BLaER1 (cell line): Measurements from ENCODE around the gene RSRC1.

Experiments used
- H3K27ac ChIP-seq: shearing (Covaris generic); formaldehyde crosslinking; 2 replicates; pipeline ENCODE4 v1.8.1; 2022
- H3K27me3 ChIP-seq: shearing (Covaris generic); formaldehyde crosslinking; 2 replicates; pipeline ENCODE4 v1.8.1; 2022
- H3K36me3 ChIP-seq: shearing (Covaris generic); formaldehyde crosslinking; 2 replicates; pipeline ENCODE4 v1.8.1; 2022
- H3K4me1 ChIP-seq: shearing (Covaris generic); formaldehyde crosslinking; 2 replicates; pipeline ENCODE4 v1.8.1; 2022
- H3K4me2 ChIP-seq: shearing (Covaris generic); formaldehyde crosslinking; 2 replicates; pipeline ENCODE4 v1.8.1; 2022
- H3K4me3 ChIP-seq: shearing (Covaris generic); formaldehyde crosslinking; 2 replicates; pipeline ENCODE4 v1.8.1; 2022
- H3K9ac ChIP-seq: shearing (Covaris generic); formaldehyde crosslinking; 2 replicates; pipeline ENCODE4 v1.8.1; 2022
- H3K9me3 ChIP-seq: shearing (Covaris generic); formaldehyde crosslinking; 2 replicates; pipeline ENCODE4 v1.8.1; 2022
- H4K20me1 ChIP-seq: shearing (Covaris generic); formaldehyde crosslinking; 2 replicates; pipeline ENCODE4 v1.8.1; 2022
- Cebpa-rat ChIP-seq: shearing (Covaris generic); IDR thresholded peaks from 2 replicates; pipeline ENCODE4 v1.8.1; 2022

Gene RSRC1

GRCh38 chr3:158165730-158166129 lies 55.8 kb downstream of the RSRC1 start:
- Histone ChIP-seq H3K4me3 (no peak overlapping the region), H3K4me1 (no peaks in the 10 kb centered on the region; the same call in 1 of the 2 replicates), H3K36me3 (peaks cover 10% of the 10 kb centered on the region), H3K9ac (no peak overlapping the region), H3K4me2 (no peak overlapping the region), H3K27me3 (no peaks in the 10 kb centered on the region), H3K27ac (no peak overlapping the region), H4K20me1 (no peaks in the 10 kb centered on the region), H3K9me3 (no peaks in the 10 kb centered on the region)
- no peak for TF ChIP-seq Cebpa-rat

- Histone ChIP-seq H3K4me2 (no peak overlapping the region), H3K4me1 (no peaks in the 10 kb centered on the region; the same call in 1 of the 2 replicates), H4K20me1 (no peaks in the 10 kb centered on the region), H3K36me3 (peaks cover 8% of the 10 kb centered on the region), H3K9ac (no peak overlapping the region), H3K27ac (no peak overlapping the region), H3K9me3 (no peaks in the 10 kb centered on the region), H3K27me3 (no peaks in the 10 kb centered on the region), H3K4me3 (no peak overlapping the region)
- no peak for TF ChIP-seq Cebpa-rat
Observed at GRCh38 chr3:158166223-158166622, 56.3 kb downstream of the RSRC1 start.

GRCh38 chr3:158167737-158168557 lies 58.1 kb downstream of the RSRC1 start:
- Histone ChIP-seq H3K27ac (no peak overlapping the region), H3K36me3 (peaks cover 8% of the 10 kb centered on the region; the same call in 1 of the 2 replicates), H3K9ac (no peak overlapping the region), H3K4me2 (no peak overlapping the region), H3K27me3 (no peaks in the 10 kb centered on the region), H3K4me1 (no peaks in the 10 kb centered on the region; the same call in 1 of the 2 replicates), H3K9me3 (no peaks in the 10 kb centered on the region), H3K4me3 (no peak overlapping the region), H4K20me1 (no peaks in the 10 kb centered on the region)
- no peak for TF ChIP-seq Cebpa-rat

GRCh38 chr3:158169091-158169491 lies 59.2 kb downstream of the RSRC1 start:
- no peaks in the 10 kb centered on the region for H3K9me3 ChIP-seq
- peaks cover 8% of the 10 kb centered on the region; the same call in 1 of the 2 replicates for H3K36me3 ChIP-seq
- TF ChIP-seq Cebpa-rat = no peak
- H3K27me3 ChIP-seq = no peaks in the 10 kb centered on the region
- H3K4me3 ChIP-seq = no peak overlapping the region
- no peaks in the 10 kb centered on the region for H4K20me1 ChIP-seq
- H3K4me1 ChIP-seq = no peaks in the 10 kb centered on the region; the same call in 1 of the 2 replicates
- H3K27ac ChIP-seq = no peak overlapping the region
- H3K9ac ChIP-seq = no peak overlapping the region
- no peak overlapping the region for H3K4me2 ChIP-seq

- TF ChIP-seq Cebpa-rat = no peak
- no peak overlapping the region for H3K27ac ChIP-seq
- H4K20me1 ChIP-seq = no peaks in the 10 kb centered on the region
- H3K4me1 ChIP-seq = no peaks in the 10 kb centered on the region
- no peak overlapping the region for H3K4me3 ChIP-seq
- H3K9me3 ChIP-seq = 0 out of 2 replicates have a peak, but pooled peaks cover 4% of the 10 kb centered on the region
- H3K36me3 ChIP-seq = peaks cover 2% of the 10 kb centered on the region; the same call in 1 of the 2 replicates
- H3K4me2 ChIP-seq = no peak overlapping the region
- no peaks in the 10 kb centered on the region for H3K27me3 ChIP-seq
- H3K9ac ChIP-seq = no peak overlapping the region
Observed at GRCh38 chr3:158181096-158181495, 71.2 kb downstream of the RSRC1 start.

- no peak overlapping the region for H3K27ac ChIP-seq
- no peak overlapping the region for H3K9ac ChIP-seq
- no peak for TF ChIP-seq Cebpa-rat
- H3K4me3 ChIP-seq = no peak overlapping the region
- H3K4me1 ChIP-seq = no peaks in the 10 kb centered on the region
- no peak overlapping the region for H3K4me2 ChIP-seq
- no peaks in the 10 kb centered on the region for H3K36me3 ChIP-seq
- H3K27me3 ChIP-seq = no peaks in the 10 kb centered on the region
- H3K9me3 ChIP-seq = no peaks in the 10 kb centered on the region
- no peaks in the 10 kb centered on the region for H4K20me1 ChIP-seq
Observed at GRCh38 chr3:158185711-158186110, 75.8 kb downstream of the RSRC1 start.

- no peaks in the 10 kb centered on the region for H4K20me1 ChIP-seq
- H3K27ac ChIP-seq = no peak overlapping the region
- H3K9ac ChIP-seq = no peak overlapping the region
- H3K27me3 ChIP-seq = no peaks in the 10 kb centered on the region
- peaks cover 21% of the 10 kb centered on the region; the same call in 1 of the 2 replicates for H3K36me3 ChIP-seq
- H3K4me1 ChIP-seq = no peaks in the 10 kb centered on the region
- peaks cover 34% of the 10 kb centered on the region for H3K9me3 ChIP-seq
- no peak overlapping the region; the same call in 1 of the 2 replicates for H3K4me3 ChIP-seq
- no peak for TF ChIP-seq Cebpa-rat
- no peak overlapping the region for H3K4me2 ChIP-seq
Observed at GRCh38 chr3:158200955-158201354, 91.1 kb downstream of the RSRC1 start.

GRCh38 chr3:158205324-158205723 lies 95.4 kb downstream of the RSRC1 start:
- Histone ChIP-seq H3K4me1 (no peaks in the 10 kb centered on the region), H3K27ac (no peak overlapping the region), H3K9ac (no peak overlapping the region), H4K20me1 (0 out of 2 replicates have a peak, but pooled peaks cover 7% of the 10 kb centered on the region), H3K27me3 (no peaks in the 10 kb centered on the region), H3K4me2 (no peak overlapping the region), H3K4me3 (no peak overlapping the region), H3K9me3 (peaks cover 14% of the 10 kb centered on the region), H3K36me3 (peaks cover 13% of the 10 kb centered on the region; the same call in 1 of the 2 replicates)
- no peak for TF ChIP-seq Cebpa-rat

GRCh38 chr3:158205994-158206393 lies 96.1 kb downstream of the RSRC1 start:
- peaks cover 10% of the 10 kb centered on the region for H3K9me3 ChIP-seq
- H3K27me3 ChIP-seq = no peaks in the 10 kb centered on the region
- TF ChIP-seq Cebpa-rat = no peak

GRCh38 chr3:158210067-158210466 lies 100.2 kb downstream of the RSRC1 start:
- no peak for TF ChIP-seq Cebpa-rat
- peaks cover 5% of the 10 kb centered on the region; the same call in 1 of the 2 replicates for H3K36me3 ChIP-seq
- no peaks in the 10 kb centered on the region for H3K4me1 ChIP-seq
- no peak overlapping the region for H3K4me2 ChIP-seq
- no peaks in the 10 kb centered on the region for H3K9me3 ChIP-seq
- H3K27me3 ChIP-seq = no peaks in the 10 kb centered on the region
- H3K27ac ChIP-seq = no peak overlapping the region
- no peak overlapping the region for H3K4me3 ChIP-seq
- no peak overlapping the region for H3K9ac ChIP-seq
- 0 out of 2 replicates have a peak, but pooled peaks cover 7% of the 10 kb centered on the region for H4K20me1 ChIP-seq

More at GRCh38 chr3:158205994-158206393, 96.1 kb downstream of the RSRC1 start:
- H3K9ac ChIP-seq = no peak overlapping the region
- H4K20me1 ChIP-seq = 0 out of 2 replicates have a peak, but pooled peaks cover 7% of the 10 kb centered on the region
- peaks cover 13% of the 10 kb centered on the region; the same call in 1 of the 2 replicates for H3K36me3 ChIP-seq
- H3K4me1 ChIP-seq = no peaks in the 10 kb centered on the region
- no peak overlapping the region for H3K4me2 ChIP-seq
- no peak overlapping the region for H3K27ac ChIP-seq
- H3K4me3 ChIP-seq = no peak overlapping the region
